Spleen (tissue), 11 donors: ENCODE results near the gene HEBP1. TPM values are rescaled to one million over a fixed set of nuclear protein-coding genes. Genes with fewer than 3 reads are reported as not detected.

ENCODE experiments used
- DNase-seq: peaks from one replicate; pipeline ENCODE4 v3.0.0-alpha.2; 2020
- H3K27ac ChIP-seq, 8 donors: fragments of 200-600 bp; sonication (generic) in 7 of 8; 1 replicate in 4 of 8; 2 replicates in 4 of 8; pipeline versions ENCODE4 v1.5.0 to v1.8.0; 2016 to 2021; ENCODE audit warnings: inconsistent platforms in 4 of 8, mild to moderate bottlenecking in 4 of 8, moderate library complexity in 1 of 8
- H3K27me3 ChIP-seq, 7 donors: fragments of 200-600 bp; sonication (generic) in 6 of 7; replicated peaks in 1 of 7; 1 replicate in 4 of 7; 2 replicates in 3 of 7; pipeline versions ENCODE4 v1.5.0 to v1.8.0; 2016 to 2021; ENCODE audit warnings: inconsistent platforms in 3 of 7, mild to moderate bottlenecking in 1 of 7
- H3K36me3 ChIP-seq, 6 donors: fragments of 200-600 bp; sonication (generic) in 5 of 6; 1 replicate in 4 of 6; 2 replicates in 2 of 6; pipeline versions ENCODE4 v1.5.0 to v1.8.0; 2016 to 2021; ENCODE audit warnings: inconsistent platforms in 2 of 6
- H3K4me1 ChIP-seq, 6 donors: fragments of 200-600 bp; sonication (generic) in 5 of 6; 1 replicate in 3 of 6; 2 replicates in 3 of 6; pipeline versions ENCODE4 v1.5.0 to v1.8.0; 2016 to 2021; ENCODE audit warnings: inconsistent platforms in 3 of 6
- H3K4me3 ChIP-seq, 8 donors: fragments of 200-600 bp; sonication (generic) in 7 of 8; 1 replicate in 4 of 8; 2 replicates in 4 of 8; pipeline versions ENCODE4 v1.5.0 to v1.8.0; 2016 to 2021; ENCODE audit warnings: inconsistent platforms in 4 of 8, mild to moderate bottlenecking in 4 of 8, moderate library complexity in 2 of 8
- H3K9me3 ChIP-seq, 8 donors: fragments of 200-600 bp; sonication (generic) in 7 of 8; 1 replicate in 4 of 8; 2 replicates in 4 of 8; pipeline versions ENCODE4 v1.5.0 to v1.8.0; 2016 to 2021; ENCODE audit warnings: inconsistent platforms in 4 of 8
- CTCF ChIP-seq, 11 experiments: fragments of 200-600 bp in 7 of 11; fragments of 450-650 bp in 4 of 11; sonication (generic) in 4 of 11; IDR thresholded peaks in 8 of 11; conservative IDR thresholded peaks in 3 of 11; 1 replicate in 7 of 11; 2 replicates in 4 of 11; pipeline versions ENCODE4 v1.4.0 to v1.8.0; 2016 to 2021; ENCODE audit warnings: antibody characterized with exemption in 11 of 11, inconsistent platforms in 4 of 11, mild to moderate bottlenecking in 1 of 11
- POLR2A ChIP-seq, 3 donors: fragments of 450-650 bp; IDR thresholded peaks; one replicate each; pipeline ENCODE4 v1.5.1; 2017; ENCODE audit warnings: antibody characterized with exemption in 3 of 3, mild to moderate bottlenecking in 1 of 3
- POLR2AphosphoS5 ChIP-seq, 3 donors: sonication (generic); formaldehyde crosslinking; IDR thresholded peaks; one replicate each; pipeline ENCODE4 v1.5.1; 2017; ENCODE audit warnings: antibody characterized with exemption in 3 of 3
- WGBS, 5 donors: extraction: QIAGEN DNeasy Blood & Tissue Kit in 3 of 5; methylation state at CpG; one replicate each; pipeline versions ENCODE4 v1.1.5 to v1.1.7; 2013 to 2018; 5-methylcytosine and 5-hydroxymethylcytosine counted together
- intact Hi-C: fragments of 100-400 bp; cut with DNase I; formaldehyde crosslinking; loops from one replicate; pipeline ENCODE4 v1.15.0; 2023; ENCODE audit warnings: low total_unique reads
- polyA plus RNA-seq, 3 donors: library from polyadenylated mRNA; stranded (reverse); fragments of 200-250 nt; gene quantifications; one replicate each; pipeline ENCODE4 v1.2.1, GENCODE V29; 2013
- total RNA-seq, 7 donors: library from RNA; depleted of rRNA in 3 of 7; stranded (reverse); fragments of >200 nt in 3 of 7; fragmentation: NEBNext Ultra II Directional in 4 of 7; extraction: Animal tissue kit (Norgen Biotek cat#: 25700) in 4 of 7; gene quantifications; one replicate each; pipeline versions ENCODE4 v1.1.0 to v1.2.1, GENCODE V29; 2016 to 2021
- donor health status: healthy with polysubstance abuse.
- donor health status: DM: no; HTN: no; CAD: no; lungs with moderate emphysema.
- donor health status: DM: no; HTN: no; CAD: no.
- donor health status: Bipolar disorder and iron deficiency.
- donor health status: healthy.
- donor health status: DM: no; HTN: no; CAD: no.
- donor health status: DM: yes; HTN: yes; CAD: no.

The HEBP1 gene
- total and polyA plus RNA-seq, 10 donors = 25.1 to 79.4 (median 60.1) TPM

- 81 to 95% (median 85%) methylated on average over 3 of the region's 3 CpGs for WGBS, 5 donors
These were observed 3.9 kb downstream of the HEBP1 start for GRCh38 chr12:12996209-12996608.

GRCh38 chr12:12995088-12995487 is 5.0 kb downstream of the HEBP1 start:
- WGBS, 5 donors = 94 to 97% (median 96%) methylated on average over 3 of the region's 3 CpGs
- H3K9me3 ChIP-seq = no peaks in the 10 kb centered on the region
- TF ChIP-seq CTCF (IDR thresholded peaks at IDR 0.05 in 8 of 11, conservative IDR thresholded peaks at IDR 0.05 in 3 of 11) (no peak), POLR2AphosphoS5 (IDR thresholded peaks at IDR 0.05) (no peak), POLR2A (IDR thresholded peaks at IDR 0.05) (no peak)
- H3K4me3 ChIP-seq = no peak overlapping the region
- H3K36me3 ChIP-seq = no peaks in the 10 kb centered on the region
- DNase-seq = no peak
- H3K27ac ChIP-seq = peak overlapping the region in 1 of 8 donors; percentile 80
- H3K27me3 ChIP-seq = no peaks in the 10 kb centered on the region
- peaks cover 16 to 86% (median 50%) of the 10 kb centered on the region in 6 donors for H3K4me1 ChIP-seq
- intact Hi-C loops = no loop called here

More at GRCh38 chr12:12996209-12996608, 3.9 kb downstream of the HEBP1 start:
- H3K4me1 ChIP-seq = peaks cover 16 to 88% (median 50%) of the 10 kb centered on the region in 6 donors
- TF ChIP-seq CTCF (IDR thresholded peaks at IDR 0.05 in 8 of 11, conservative IDR thresholded peaks at IDR 0.05 in 3 of 11) (no peak), POLR2AphosphoS5 (IDR thresholded peaks at IDR 0.05) (no peak), POLR2A (IDR thresholded peaks at IDR 0.05) (no peak)
- peak overlapping the region in 1 of 8 donors; percentile 94 for H3K27ac ChIP-seq
- H3K9me3 ChIP-seq = no peaks in the 10 kb centered on the region
- DNase-seq = no peak
- no peaks in the 10 kb centered on the region for H3K27me3 ChIP-seq
- H3K36me3 ChIP-seq = no peaks in the 10 kb centered on the region
- intact Hi-C loops = no loop called here
- H3K4me3 ChIP-seq = no peak overlapping the region

GRCh38 chr12:12993367-12993766 is 6.7 kb downstream of the HEBP1 start:
- 91 to 94% (median 93%) methylated on average over 4 of the region's 4 CpGs for WGBS, 5 donors
- H3K9me3 ChIP-seq = no peaks in the 10 kb centered on the region
- H3K36me3 ChIP-seq = peaks cover 0 to 11% (median 9%) of the 10 kb centered on the region in 6 donors
- peak overlapping the region; percentile 28 to 87 (median 79) for H3K27ac ChIP-seq
- DNase-seq = no peak
- no peaks in the 10 kb centered on the region for H3K27me3 ChIP-seq
- intact Hi-C loops = no loop called here
- peaks cover 2 to 70% (median 35%) of the 10 kb centered on the region in 6 donors for H3K4me1 ChIP-seq
- TF ChIP-seq CTCF (IDR thresholded peaks at IDR 0.05 in 8 of 11, conservative IDR thresholded peaks at IDR 0.05 in 3 of 11) (no peak), POLR2A (IDR thresholded peaks at IDR 0.05) (no peak), POLR2AphosphoS5 (IDR thresholded peaks at IDR 0.05) (no peak)
- no peak overlapping the region for H3K4me3 ChIP-seq

- DNase-seq = no peak
- intact Hi-C loops = no loop called here
- H3K4me3 ChIP-seq = peak overlapping the region in 2 of 8 donors; percentile 4 to 22
These were observed 7.5 kb downstream of the HEBP1 start for GRCh38 chr12:12992418-12993130.

More at GRCh38 chr12:12992418-12993130, 7.5 kb downstream of the HEBP1 start:
- 20 to 41% (median 29%) methylated on average over 8 of the region's 8 CpGs for WGBS, 5 donors
- Histone ChIP-seq H3K9me3 (no peaks in the 10 kb centered on the region), H3K27me3 (no peaks in the 10 kb centered on the region), H3K36me3 (peaks cover 0 to 19% (median 12%) of the 10 kb centered on the region in 6 donors), H3K27ac (peak overlapping the region; percentile 28 to 87 (median 79)), H3K4me1 (peaks cover 0 to 62% (median 27%) of the 10 kb centered on the region in 6 donors)
- TF ChIP-seq POLR2AphosphoS5 (IDR thresholded peaks at IDR 0.05) (peak in 1 of 3 donors; percentile 77), POLR2A (IDR thresholded peaks at IDR 0.05) (no peak)
